22Rv1 (cell line): ENCODE measurements around the gene PODN.

Experiments used
- CTCF ChIP-seq: fragments of 450-650 bp; IDR thresholded peaks from 2 replicates; pipeline ENCODE4 v1.5.1; 2017; ENCODE audit warnings: mild to moderate bottlenecking
- ZFX ChIP-seq: fragments of 450-650 bp; IDR thresholded peaks from 2 replicates; pipeline ENCODE4 v1.6.1; 2017; ENCODE audit warnings: antibody characterized with exemption, borderline replicate concordance

GRCh38 chr1:53130598-53130877 lies 68.5 kb downstream of the PODN start:
- TF ChIP-seq CTCF, result no peak
- no peak for TF ChIP-seq ZFX
